H9 (cell line): Measurements from ENCODE around the gene CROCC2. TPM values are rescaled to one million over a fixed set of nuclear protein-coding genes. Genes with fewer than 3 reads are reported as not detected.

Source experiments
- DNase-seq: peaks from one replicate; pipeline ENCODE4 v3.0.0-alpha.2; 2017
- H2AFZ ChIP-seq: one replicate; pipeline ENCODE4 v1.6.1; 2013; ENCODE audit warnings: mild to moderate bottlenecking, low read length, control low read depth, moderate library complexity
- H2AK5ac ChIP-seq: 2 replicates; pipeline ENCODE4 v1.6.1; 2013; ENCODE audit warnings: low read length, control low read depth, mixed read lengths; ENCODE audit not compliant: insufficient read length
- H2BK120ac ChIP-seq: one replicate; pipeline ENCODE4 v1.6.1; 2013; ENCODE audit warnings: low read depth, mild to moderate bottlenecking, low read length, control low read depth, inconsistent platforms; ENCODE audit not compliant: poor library complexity, severe bottlenecking
- H2BK12ac ChIP-seq: 2 replicates; pipeline ENCODE4 v1.6.1; 2013; ENCODE audit warnings: low read length, control low read depth, mixed read lengths, low read depth; ENCODE audit not compliant: insufficient read length
- H2BK15ac ChIP-seq: 2 replicates; pipeline ENCODE4 v1.6.1; 2013; ENCODE audit warnings: low read depth, low read length, control low read depth
- H2BK20ac ChIP-seq: one replicate; pipeline ENCODE4 v1.6.1; 2013; ENCODE audit warnings: low read depth, mild to moderate bottlenecking, low read length, control low read depth, inconsistent platforms; ENCODE audit not compliant: poor library complexity, severe bottlenecking
- H2BK5ac ChIP-seq: 2 replicates; pipeline ENCODE4 v1.6.1; 2013; ENCODE audit warnings: low read length, control low read depth, mixed read lengths; ENCODE audit not compliant: insufficient read length
- H3K14ac ChIP-seq: 2 replicates; pipeline ENCODE4 v1.6.1; 2013; ENCODE audit warnings: low read length, control low read depth; ENCODE audit not compliant: insufficient read depth
- H3K18ac ChIP-seq: 2 replicates; pipeline ENCODE4 v1.6.1; 2013; ENCODE audit warnings: low read depth, mild to moderate bottlenecking, mixed read lengths, low read length, control low read depth; ENCODE audit not compliant: insufficient read length
- H3K23ac ChIP-seq: 2 replicates; pipeline ENCODE4 v1.6.1; 2013; ENCODE audit warnings: low read length, control low read depth, mixed read lengths, low read depth; ENCODE audit not compliant: insufficient read length
- H3K23me2 ChIP-seq: 2 replicates; pipeline ENCODE4 v1.6.1; 2013; ENCODE audit warnings: low read depth, mild to moderate bottlenecking, mixed read lengths, low read length, control low read depth; ENCODE audit not compliant: insufficient read length, poor library complexity, severe bottlenecking
- H3K27ac ChIP-seq: 2 replicates; pipeline ENCODE4 v1.5.1; 2013; ENCODE audit warnings: low read length, control low read depth, mixed read lengths, low read depth; ENCODE audit not compliant: insufficient read length
- H3K27me3 ChIP-seq: 2 replicates; pipeline ENCODE4 v1.6.1; 2013; ENCODE audit warnings: low read length, control low read depth, inconsistent platforms; ENCODE audit not compliant: insufficient read depth
- H3K4ac ChIP-seq: 2 replicates; pipeline ENCODE4 v1.6.1; 2013; ENCODE audit warnings: low read depth, mild to moderate bottlenecking, control low read depth, inconsistent platforms, low read length, moderate library complexity
- H3K4me1 ChIP-seq: 2 replicates; pipeline ENCODE4 v1.6.1; 2013; ENCODE audit warnings: low read length, control low read depth, inconsistent platforms; ENCODE audit not compliant: insufficient read depth
- H3K4me2 ChIP-seq: 2 replicates; pipeline ENCODE4 v1.6.1; 2013; ENCODE audit warnings: low read length, control low read depth, mixed read lengths; ENCODE audit not compliant: insufficient read length, insufficient read depth
- H3K56ac ChIP-seq: 2 replicates; pipeline ENCODE4 v1.6.1; 2013; ENCODE audit warnings: low read depth, mild to moderate bottlenecking, mixed read lengths, low read length, control low read depth; ENCODE audit not compliant: insufficient read length
- H3K79me1 ChIP-seq: 2 replicates; pipeline ENCODE4 v1.6.1; 2013; ENCODE audit warnings: low read depth, mild to moderate bottlenecking, moderate library complexity, low read length, control low read depth, inconsistent platforms; ENCODE audit not compliant: insufficient read depth, poor library complexity, severe bottlenecking
- H3K79me2 ChIP-seq: 2 replicates; pipeline ENCODE4 v1.6.1; 2013; ENCODE audit warnings: low read length, control low read depth, inconsistent platforms; ENCODE audit not compliant: insufficient read depth
- H3K9ac ChIP-seq: 2 replicates; pipeline ENCODE4 v1.6.1; 2013; ENCODE audit warnings: low read length, control low read depth, mixed read lengths; ENCODE audit not compliant: insufficient read length; ENCODE audit errors: extremely low read depth
- H3K9me3 ChIP-seq: one replicate; pipeline ENCODE4 v1.6.1; 2013; ENCODE audit warnings: low read depth, low read length, inconsistent platforms; ENCODE audit not compliant: control insufficient read depth
- H3T11ph ChIP-seq: one replicate; pipeline ENCODE4 v1.6.1; 2013; ENCODE audit warnings: mild to moderate bottlenecking, low read length, control low read depth, inconsistent platforms
- H4K20me1 ChIP-seq: one replicate; pipeline ENCODE4 v1.6.1; 2013; ENCODE audit not compliant: control insufficient read depth, insufficient read length, insufficient read depth
- H4K5ac ChIP-seq: 2 replicates; pipeline ENCODE4 v1.6.1; 2013; ENCODE audit warnings: low read depth, mild to moderate bottlenecking, mixed read lengths, low read length, control low read depth; ENCODE audit not compliant: insufficient read length
- H4K8ac ChIP-seq: replicated peaks from 2 replicates; pipeline ENCODE4 v1.6.1; 2013; ENCODE audit warnings: low read length, control low read depth, mixed read lengths, low read depth; ENCODE audit not compliant: insufficient read length
- H4K91ac ChIP-seq: 2 replicates; pipeline ENCODE4 v1.6.1; 2013; ENCODE audit warnings: low read depth, mild to moderate bottlenecking, moderate library complexity, mixed read lengths, low read length, control low read depth; ENCODE audit not compliant: insufficient read length
- H3K27ac Mint-ChIP-seq, 3 experiments: 2 replicates in 2 of 3; 3 replicates in 1 of 3; pipeline ENCODE4 v1.8.0; 2020 to 2021; ENCODE audit warnings: mixed read lengths in 3 of 3, mild to moderate bottlenecking in 1 of 3, moderate library complexity in 1 of 3
- H3K27me3 Mint-ChIP-seq: 2 replicates; pipeline ENCODE4 v1.8.0; 2021; ENCODE audit warnings: low read depth, mild to moderate bottlenecking, moderate library complexity, mixed read lengths
- H3K36me3 Mint-ChIP-seq, 3 experiments: 2 replicates in 2 of 3; 3 replicates in 1 of 3; pipeline ENCODE4 v1.8.0; 2020 to 2021; ENCODE audit warnings: low read depth in 3 of 3, mixed read lengths in 3 of 3; ENCODE audit not compliant: insufficient read depth in 1 of 3
- H3K4me1 Mint-ChIP-seq, 2 experiments: 2 replicates each; pipeline ENCODE4 v1.8.0; 2020; ENCODE audit warnings: mixed read lengths in 2 of 2
- H3K4me3 Mint-ChIP-seq, 2 experiments: 2 replicates in 1 of 2; 3 replicates in 1 of 2; pipeline ENCODE4 v1.8.0; 2020 to 2021; ENCODE audit warnings: mild to moderate bottlenecking in 2 of 2, mixed read lengths in 2 of 2, moderate library complexity in 1 of 2
- H3K9me3 Mint-ChIP-seq, 2 experiments: 2 replicates in 1 of 2; 3 replicates in 1 of 2; pipeline ENCODE4 v1.8.0; 2020; ENCODE audit warnings: mild to moderate bottlenecking in 2 of 2, mixed read lengths in 2 of 2, moderate library complexity in 1 of 2
- WGBS: extraction: QIAGEN DNeasy Blood & Tissue Kit; methylation state at CpG from one replicate; pipeline ENCODE4 v1.1.7; 2013; ENCODE audit warnings: missing lambda C conversion rate, low lambda C conversion rate, mixed read lengths; ENCODE audit not compliant: insufficient read length; ENCODE audit errors: extremely low coverage; 5-methylcytosine and 5-hydroxymethylcytosine counted together
- total RNA-seq: library from RNA; stranded (reverse); gene quantifications from 2 replicates; pipeline ENCODE4 v1.2.1, GENCODE V29; 2021
- TF ChIP-seq, protein P1 (sequence below): fragments of 200-600 bp; sonication (generic); conservative IDR thresholded peaks from 3 replicates; pipeline ENCODE4 v1.8.0; 2021; ENCODE audit warnings: antibody characterized with exemption, mild to moderate bottlenecking

Gene CROCC2
- total RNA-seq, 1 experiment from 2014 or later: not detected

- H3K4me1 Mint-ChIP-seq: peaks cover 0 to 4% of the 10 kb centered on the region in 2 experiments; a peak in 2 of 4 replicates
- TF ChIP-seq, protein P1, sequence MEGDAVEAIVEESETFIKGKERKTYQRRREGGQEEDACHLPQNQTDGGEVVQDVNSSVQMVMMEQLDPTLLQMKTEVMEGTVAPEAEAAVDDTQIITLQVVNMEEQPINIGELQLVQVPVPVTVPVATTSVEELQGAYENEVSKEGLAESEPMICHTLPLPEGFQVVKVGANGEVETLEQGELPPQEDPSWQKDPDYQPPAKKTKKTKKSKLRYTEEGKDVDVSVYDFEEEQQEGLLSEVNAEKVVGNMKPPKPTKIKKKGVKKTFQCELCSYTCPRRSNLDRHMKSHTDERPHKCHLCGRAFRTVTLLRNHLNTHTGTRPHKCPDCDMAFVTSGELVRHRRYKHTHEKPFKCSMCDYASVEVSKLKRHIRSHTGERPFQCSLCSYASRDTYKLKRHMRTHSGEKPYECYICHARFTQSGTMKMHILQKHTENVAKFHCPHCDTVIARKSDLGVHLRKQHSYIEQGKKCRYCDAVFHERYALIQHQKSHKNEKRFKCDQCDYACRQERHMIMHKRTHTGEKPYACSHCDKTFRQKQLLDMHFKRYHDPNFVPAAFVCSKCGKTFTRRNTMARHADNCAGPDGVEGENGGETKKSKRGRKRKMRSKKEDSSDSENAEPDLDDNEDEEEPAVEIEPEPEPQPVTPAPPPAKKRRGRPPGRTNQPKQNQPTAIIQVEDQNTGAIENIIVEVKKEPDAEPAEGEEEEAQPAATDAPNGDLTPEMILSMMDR: no peak
- Histone ChIP-seq H2BK15ac (no peak within 1 kb of the TSS), H3K14ac (peak within 1 kb of the TSS; percentile 69), H2BK5ac (no peak within 1 kb of the TSS), H2BK12ac (no peak within 1 kb of the TSS), H3K4me2 (peak within 1 kb of the TSS; percentile 19), H2AFZ (no peak within 1 kb of the TSS), H3K9ac (no peak within 1 kb of the TSS), H3K79me2 (no peaks in the 10 kb centered on the region), H2BK20ac (no peak within 1 kb of the TSS), H4K5ac (no peak within 1 kb of the TSS), H3K18ac (peak within 1 kb of the TSS; percentile 37), H3K23me2 (peaks cover 6% of the 10 kb centered on the region), H2BK120ac (no peak within 1 kb of the TSS), H2AK5ac (no peak within 1 kb of the TSS), H3K9me3 (no peaks in the 10 kb centered on the region), H3K4me1 (no peaks in the 10 kb centered on the region), H3K4ac (no peak within 1 kb of the TSS), H4K8ac (no peak within 1 kb of the TSS), H4K91ac (no peak within 1 kb of the TSS), H3K56ac (no peak within 1 kb of the TSS), H3T11ph (no peak within 1 kb of the TSS), H3K27ac (no peak within 1 kb of the TSS), H3K79me1 (no peaks in the 10 kb centered on the region), H3K23ac (no peak within 1 kb of the TSS), H4K20me1 (no peaks in the 10 kb centered on the region), H3K27me3 (peaks cover 3% of the 10 kb centered on the region; the same call in 1 of the 2 replicates)
- no CpG with 5 or more reads among the region's 61 CpGs for WGBS
- peaks cover 44% of the 10 kb centered on the region for H3K27me3 Mint-ChIP-seq
- peaks cover 0 to 2% of the 10 kb centered on the region in 2 experiments; a peak in 1 of 5 replicates for H3K9me3 Mint-ChIP-seq
- peak within 1 kb of the TSS; percentile 49 to 71 for H3K4me3 Mint-ChIP-seq
- H3K36me3 Mint-ChIP-seq: no peaks in the 10 kb centered on the region; a peak in 2 of 7 replicates
- no peak within 1 kb of the TSS for H3K27ac Mint-ChIP-seq
- DNase-seq: peak; percentile 89
Observed at GRCh38 chr2:240997856-240998705, 91.9 kb downstream of the CROCC2 start, which contains the start of gene SNED1. TSS of gene SNED1 (plus strand) at chr2:240998618. CDS start at chr2:240998838, 220 bp downstream.
